Peyer's patch (tissue), 4 donors: ENCODE data around the gene LARP1B. TPM values are rescaled to one million over a fixed set of nuclear protein-coding genes. Genes with fewer than 3 reads are reported as not detected.
"Not testable (repeated sequence)": the region's sequence is repeated elsewhere in the genome, so short reads cannot be mapped to it uniquely, and the experiment has no call there.

Experiments used
- DNase-seq, 3 donors: peaks; one replicate each; pipeline ENCODE4 v3.0.0-alpha.2; 2017 to 2019
- H3K27ac ChIP-seq, 4 donors: fragments of 200-600 bp; sonication (generic); one replicate each; pipeline ENCODE4 v1.5.1; 2016 to 2019
- H3K27me3 ChIP-seq, 2 donors: fragments of 200-600 bp; sonication (generic); one replicate each; pipeline ENCODE4 v1.5.1; 2019
- H3K36me3 ChIP-seq, 3 donors: fragments of 200-600 bp; sonication (generic); one replicate each; pipeline ENCODE4 v1.5.1; 2016 to 2019
- H3K4me1 ChIP-seq, 4 donors: fragments of 200-600 bp; sonication (generic); one replicate each; pipeline ENCODE4 v1.5.1; 2016 to 2019
- H3K4me3 ChIP-seq, 4 donors: fragments of 200-600 bp; sonication (generic); 1 replicate in 3 of 4; 2 replicates in 1 of 4; pipeline ENCODE4 v1.5.1; 2016 to 2019; ENCODE audit warnings: mild to moderate bottlenecking in 1 of 4
- H3K9me3 ChIP-seq, 4 donors: fragments of 200-600 bp; sonication (generic); one replicate each; pipeline ENCODE4 v1.5.1; 2016 to 2019; ENCODE audit warnings: mild to moderate bottlenecking in 1 of 4
- POLR2A ChIP-seq, 2 donors: fragments of 450-650 bp; IDR thresholded peaks; one replicate each; pipeline ENCODE4 v1.5.1; 2017; ENCODE audit warnings: antibody characterized with exemption in 2 of 2, mild to moderate bottlenecking in 2 of 2, moderate library complexity in 2 of 2
- total RNA-seq, 4 donors: library from RNA; depleted of rRNA; stranded (reverse); fragments of >200 nt; gene quantifications; one replicate each; pipeline ENCODE4 v1.1.0, GENCODE V29; 2016
- TF ChIP-seq, protein P1 (sequence below), 6 experiments: fragments of 450-650 bp in 4 of 6; fragments of 200-600 bp in 2 of 6; sonication (generic) in 1 of 6; IDR thresholded peaks; one replicate each; pipeline ENCODE4 v1.5.1; 2017 to 2019; ENCODE audit warnings: antibody characterized with exemption in 6 of 6, mild to moderate bottlenecking in 3 of 6, moderate library complexity in 1 of 6

The LARP1B gene
- total RNA-seq, 4 donors from 2014 or later = 36.3 to 61.9 (median 49.2) TPM

DNA sequence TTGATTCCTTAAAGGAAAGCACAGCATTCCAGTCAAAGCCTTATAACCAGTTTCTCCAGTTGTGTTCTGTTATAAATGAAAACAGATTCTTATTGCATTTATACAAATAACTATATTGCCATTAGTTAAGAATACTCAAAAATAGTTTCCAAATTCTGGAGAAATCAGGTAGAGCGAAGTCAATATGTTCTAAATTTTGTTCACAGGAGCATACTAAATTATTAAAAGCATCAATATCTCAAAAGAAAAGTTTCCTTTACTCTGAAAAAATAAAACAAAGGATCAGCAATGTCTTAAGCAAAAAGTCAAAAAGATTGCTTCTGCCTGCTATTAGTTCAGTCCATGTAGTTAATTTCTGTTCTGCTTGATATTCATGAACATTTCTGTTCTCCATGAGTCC is 186.8 kb downstream of the LARP1B start:
- no peaks in the 10 kb centered on the region for H3K9me3 ChIP-seq
- no peaks in the 10 kb centered on the region for H3K4me1 ChIP-seq
- H3K36me3 ChIP-seq = no peaks in the 10 kb centered on the region
- no peaks in the 10 kb centered on the region for H3K27me3 ChIP-seq
- DNase-seq = no peak
- TF ChIP-seq, protein P1, sequence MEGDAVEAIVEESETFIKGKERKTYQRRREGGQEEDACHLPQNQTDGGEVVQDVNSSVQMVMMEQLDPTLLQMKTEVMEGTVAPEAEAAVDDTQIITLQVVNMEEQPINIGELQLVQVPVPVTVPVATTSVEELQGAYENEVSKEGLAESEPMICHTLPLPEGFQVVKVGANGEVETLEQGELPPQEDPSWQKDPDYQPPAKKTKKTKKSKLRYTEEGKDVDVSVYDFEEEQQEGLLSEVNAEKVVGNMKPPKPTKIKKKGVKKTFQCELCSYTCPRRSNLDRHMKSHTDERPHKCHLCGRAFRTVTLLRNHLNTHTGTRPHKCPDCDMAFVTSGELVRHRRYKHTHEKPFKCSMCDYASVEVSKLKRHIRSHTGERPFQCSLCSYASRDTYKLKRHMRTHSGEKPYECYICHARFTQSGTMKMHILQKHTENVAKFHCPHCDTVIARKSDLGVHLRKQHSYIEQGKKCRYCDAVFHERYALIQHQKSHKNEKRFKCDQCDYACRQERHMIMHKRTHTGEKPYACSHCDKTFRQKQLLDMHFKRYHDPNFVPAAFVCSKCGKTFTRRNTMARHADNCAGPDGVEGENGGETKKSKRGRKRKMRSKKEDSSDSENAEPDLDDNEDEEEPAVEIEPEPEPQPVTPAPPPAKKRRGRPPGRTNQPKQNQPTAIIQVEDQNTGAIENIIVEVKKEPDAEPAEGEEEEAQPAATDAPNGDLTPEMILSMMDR (IDR thresholded peaks at IDR 0.05) = no peak
- no peak for TF ChIP-seq POLR2A (IDR thresholded peaks at IDR 0.05)
- no peak overlapping the region for H3K4me3 ChIP-seq
- no peak overlapping the region for H3K27ac ChIP-seq

- no peaks in the 10 kb centered on the region for H3K9me3 ChIP-seq
- DNase-seq = no peak
- no peak overlapping the region for H3K4me3 ChIP-seq
- no peaks in the 10 kb centered on the region for H3K27me3 ChIP-seq
- H3K4me1 ChIP-seq = no peaks in the 10 kb centered on the region
- H3K36me3 ChIP-seq = no peaks in the 10 kb centered on the region
- TF ChIP-seq, protein P1 (IDR thresholded peaks at IDR 0.05) = no peak
- TF ChIP-seq POLR2A (IDR thresholded peaks at IDR 0.05) = no peak
- no peak overlapping the region for H3K27ac ChIP-seq
These were observed 188.9 kb downstream of the LARP1B start for GRCh38 chr4:128249787-128250668.

DNA sequence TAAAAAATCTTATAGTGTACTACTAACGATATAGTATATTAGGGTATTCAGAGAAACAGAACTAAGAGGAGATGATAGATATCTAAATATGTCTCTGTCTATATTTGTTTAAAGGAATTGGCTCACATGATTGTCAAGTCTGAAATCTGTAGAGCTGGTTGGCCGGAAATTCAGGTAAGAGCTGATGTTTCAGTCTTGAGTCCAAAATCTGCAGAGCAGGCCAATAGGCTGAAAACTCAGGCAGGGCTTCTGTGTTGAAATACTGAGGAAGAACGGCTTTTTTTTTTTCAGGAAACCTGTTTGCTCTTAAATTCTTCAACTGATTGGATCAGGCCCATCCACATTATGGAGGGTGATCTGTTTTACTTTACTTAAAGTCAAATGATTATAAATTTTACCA is 194.8 kb downstream of the LARP1B start:
- Histone ChIP-seq H3K9me3 (no peaks in the 10 kb centered on the region), H3K4me1 (no peaks in the 10 kb centered on the region), H3K36me3 (no peaks in the 10 kb centered on the region), H3K27me3 (no peaks in the 10 kb centered on the region), H3K27ac (no peak overlapping the region), H3K4me3 (no peak overlapping the region)
- no peak for DNase-seq
- no peak for TF ChIP-seq POLR2A (IDR thresholded peaks at IDR 0.05)
- TF ChIP-seq, protein P1 (IDR thresholded peaks at IDR 0.05) = no peak

GRCh38 chr4:128256539-128256938 is 195.4 kb downstream of the LARP1B start:
- Histone ChIP-seq H3K27ac (no peak overlapping the region), H3K4me3 (no peak overlapping the region), H3K9me3 (no peaks in the 10 kb centered on the region), H3K36me3 (no peaks in the 10 kb centered on the region), H3K27me3 (no peaks in the 10 kb centered on the region), H3K4me1 (no peaks in the 10 kb centered on the region)
- no peak for TF ChIP-seq POLR2A (IDR thresholded peaks at IDR 0.05)
- TF ChIP-seq, protein P1 (IDR thresholded peaks at IDR 0.05) = no peak
- DNase-seq = no peak

DNA sequence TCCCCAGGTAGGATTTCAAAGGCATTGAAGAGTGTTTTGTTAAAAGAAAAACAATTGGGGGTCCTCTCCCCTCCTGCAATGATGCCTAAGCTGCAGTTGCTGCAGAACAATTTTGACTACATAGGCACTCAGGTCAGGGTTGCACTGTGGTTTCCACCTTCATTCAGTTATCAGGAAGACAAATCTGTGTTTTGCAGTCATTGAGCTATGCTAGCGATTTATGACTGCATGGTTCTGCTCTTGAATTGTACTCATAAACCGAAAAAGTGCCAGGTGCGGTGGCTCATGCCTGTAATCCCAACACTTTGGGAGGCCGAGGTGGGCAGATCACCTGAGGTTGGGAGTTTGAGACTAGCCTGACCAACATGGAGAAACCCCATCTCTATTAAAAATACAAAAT is 197.1 kb downstream of the LARP1B start:
- H3K36me3 ChIP-seq, H3K9me3 ChIP-seq, H3K27me3 ChIP-seq, H3K4me1 ChIP-seq, H3K27ac ChIP-seq, DNase-seq, H3K4me3 ChIP-seq: not testable (repeated sequence)

DNA sequence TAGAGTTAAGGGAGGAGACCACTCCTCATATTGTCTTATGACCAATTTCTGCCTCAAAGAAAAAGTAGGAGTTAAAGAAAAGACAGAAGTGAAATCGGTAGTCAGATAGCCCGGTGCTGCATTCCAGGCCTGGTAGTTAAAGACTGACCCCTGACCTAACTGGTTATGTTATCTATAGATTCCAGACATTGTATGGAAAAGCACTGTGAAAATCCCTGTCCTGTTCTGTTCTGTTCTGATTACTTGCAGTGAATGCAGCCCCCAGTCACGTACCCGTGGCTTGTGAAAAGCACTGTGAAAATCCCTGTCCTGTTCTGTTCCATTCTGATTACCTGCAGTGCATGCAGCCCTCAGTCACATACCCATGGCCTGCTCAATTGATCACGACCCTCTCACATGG is 198.8 kb downstream of the LARP1B start:
- H3K9me3 ChIP-seq, DNase-seq, H3K4me3 ChIP-seq, H3K4me1 ChIP-seq, H3K27me3 ChIP-seq, H3K27ac ChIP-seq, H3K36me3 ChIP-seq: not testable (repeated sequence)

Other genes with a start within 250 kb of the LARP1B start
- gene PLK4, start 180.4 kb upstream of the LARP1B start, total RNA-seq = 1 to 10 TPM; 1.7 to 8.3 (median 3.7) TPM
- 10 to 100 TPM; 29.9 to 40.8 (median 35.1) TPM for gene MFSD8, start 96.1 kb upstream of the LARP1B start, total RNA-seq
- gene ABHD18, start 95.9 kb upstream of the LARP1B start, total RNA-seq = 10 to 100 TPM; 20.5 to 25.6 (median 23.1) TPM
- gene PGRMC2, start 226.5 kb downstream of the LARP1B start, total RNA-seq = 100 to 1,000 TPM in 1 of 4 donors, 10 to 100 TPM in 3; 19.8 to 113 (median 55.3) TPM